Suprapubic skin (tissue), 4 donors: Measurements from ENCODE around the gene KITLG. TPM values are rescaled to one million over a fixed set of nuclear protein-coding genes. Genes with fewer than 3 reads are reported as not detected.
A peak's percentile ranks its signal among the peaks of the same experiment; 100 is the strongest.

ENCODE experiments used
- DNase-seq, 2 donors: peaks; one replicate each; pipeline ENCODE4 v3.0.0-alpha.2; 2019; ENCODE audit warnings: low spot score in 2 of 2
- H3K27ac ChIP-seq: fragments of 200-600 bp; sonication (generic); one replicate; pipeline ENCODE4 v1.5.1; 2019
- H3K27me3 ChIP-seq: fragments of 200-600 bp; sonication (generic); one replicate; pipeline ENCODE4 v1.5.1; 2019
- H3K36me3 ChIP-seq: fragments of 200-600 bp; sonication (generic); one replicate; pipeline ENCODE4 v1.5.1; 2019
- H3K4me1 ChIP-seq: fragments of 200-600 bp; sonication (generic); one replicate; pipeline ENCODE4 v1.5.1; 2019
- H3K4me3 ChIP-seq: fragments of 200-600 bp; sonication (generic); one replicate; pipeline ENCODE4 v1.5.1; 2019; ENCODE audit warnings: mild to moderate bottlenecking
- H3K9me3 ChIP-seq: fragments of 200-600 bp; sonication (generic); one replicate; pipeline ENCODE4 v1.5.1; 2019
- EP300 ChIP-seq: sonication (generic); formaldehyde crosslinking; IDR thresholded peaks from one replicate; pipeline ENCODE4 v1.6.1; 2017; ENCODE audit warnings: antibody characterized with exemption
- POLR2A ChIP-seq, 2 donors: fragments of 450-650 bp; IDR thresholded peaks; one replicate each; pipeline ENCODE4 v1.6.1; 2017; ENCODE audit warnings: antibody characterized with exemption in 2 of 2, mild to moderate bottlenecking in 2 of 2, moderate library complexity in 2 of 2
- POLR2AphosphoS5 ChIP-seq, 3 donors: sonication (generic); formaldehyde crosslinking; IDR thresholded peaks; one replicate each; pipeline ENCODE4 v1.6.1; 2017; ENCODE audit warnings: antibody characterized with exemption in 3 of 3
- WGBS: methylation state at CpG from one replicate; pipeline ENCODE4 v1.1.5; 2018; 5-methylcytosine and 5-hydroxymethylcytosine counted together
- total RNA-seq, 4 donors: library from RNA; depleted of rRNA; stranded (reverse); fragments of >200 nt; gene quantifications; one replicate each; pipeline ENCODE4 v1.1.0, GENCODE V29; 2016
- TF ChIP-seq, protein P1 (sequence below), 2 donors: fragments of 200-600 bp in 1 of 2; fragments of 450-650 bp in 1 of 2; sonication (generic) in 1 of 2; IDR thresholded peaks; one replicate each; pipeline ENCODE4 v1.5.1; 2016 to 2019; ENCODE audit warnings: antibody characterized with exemption in 2 of 2, mild to moderate bottlenecking in 1 of 2, moderate library complexity in 1 of 2

The KITLG gene
- total RNA-seq, 4 donors from 2014 or later, result 10.5 to 17.6 (median 12.6) TPM

DNA sequence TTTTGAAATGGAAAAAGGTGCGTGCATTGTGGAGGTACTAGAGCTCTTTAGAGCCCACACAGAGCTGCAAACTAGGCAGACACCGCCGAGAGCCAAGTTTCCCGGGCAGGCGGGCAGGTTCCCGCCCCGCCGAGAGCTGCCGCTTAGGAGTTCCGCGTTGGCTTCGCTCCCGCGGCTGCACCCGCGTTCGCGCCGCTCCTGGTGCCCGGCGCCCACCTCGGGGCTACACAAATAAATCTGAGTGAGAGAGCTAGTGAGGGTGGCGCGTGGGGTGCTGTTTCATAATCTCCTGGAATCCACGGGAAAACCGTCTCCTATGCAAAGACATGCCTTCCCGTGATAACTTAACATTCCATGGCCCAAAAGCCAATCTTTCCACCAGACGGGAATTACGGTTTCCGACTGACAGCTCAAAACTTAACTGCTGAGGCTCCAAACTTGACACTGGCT lies 645 bp downstream of the KITLG start:
- TF ChIP-seq, protein P1, sequence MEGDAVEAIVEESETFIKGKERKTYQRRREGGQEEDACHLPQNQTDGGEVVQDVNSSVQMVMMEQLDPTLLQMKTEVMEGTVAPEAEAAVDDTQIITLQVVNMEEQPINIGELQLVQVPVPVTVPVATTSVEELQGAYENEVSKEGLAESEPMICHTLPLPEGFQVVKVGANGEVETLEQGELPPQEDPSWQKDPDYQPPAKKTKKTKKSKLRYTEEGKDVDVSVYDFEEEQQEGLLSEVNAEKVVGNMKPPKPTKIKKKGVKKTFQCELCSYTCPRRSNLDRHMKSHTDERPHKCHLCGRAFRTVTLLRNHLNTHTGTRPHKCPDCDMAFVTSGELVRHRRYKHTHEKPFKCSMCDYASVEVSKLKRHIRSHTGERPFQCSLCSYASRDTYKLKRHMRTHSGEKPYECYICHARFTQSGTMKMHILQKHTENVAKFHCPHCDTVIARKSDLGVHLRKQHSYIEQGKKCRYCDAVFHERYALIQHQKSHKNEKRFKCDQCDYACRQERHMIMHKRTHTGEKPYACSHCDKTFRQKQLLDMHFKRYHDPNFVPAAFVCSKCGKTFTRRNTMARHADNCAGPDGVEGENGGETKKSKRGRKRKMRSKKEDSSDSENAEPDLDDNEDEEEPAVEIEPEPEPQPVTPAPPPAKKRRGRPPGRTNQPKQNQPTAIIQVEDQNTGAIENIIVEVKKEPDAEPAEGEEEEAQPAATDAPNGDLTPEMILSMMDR (IDR thresholded peaks at IDR 0.05), result no peak
- TF ChIP-seq POLR2A (IDR thresholded peaks at IDR 0.05), result no peak
- no peak for TF ChIP-seq EP300
- TF ChIP-seq POLR2AphosphoS5 (IDR thresholded peaks at IDR 0.05), result no peak
- Histone ChIP-seq H3K36me3 (no peaks in the 10 kb centered on the region), H3K9me3 (no peaks in the 10 kb centered on the region), H3K4me1 (peaks cover 52% of the 10 kb centered on the region), H3K27me3 (no peaks in the 10 kb centered on the region), H3K27ac (peak overlapping the region; percentile 67), H3K4me3 (peak overlapping the region; percentile 65)
- no peak for DNase-seq
- whole genome bisulfite sequencing, result under 1% methylated on average over 30 of the region's 30 CpGs

DNA sequence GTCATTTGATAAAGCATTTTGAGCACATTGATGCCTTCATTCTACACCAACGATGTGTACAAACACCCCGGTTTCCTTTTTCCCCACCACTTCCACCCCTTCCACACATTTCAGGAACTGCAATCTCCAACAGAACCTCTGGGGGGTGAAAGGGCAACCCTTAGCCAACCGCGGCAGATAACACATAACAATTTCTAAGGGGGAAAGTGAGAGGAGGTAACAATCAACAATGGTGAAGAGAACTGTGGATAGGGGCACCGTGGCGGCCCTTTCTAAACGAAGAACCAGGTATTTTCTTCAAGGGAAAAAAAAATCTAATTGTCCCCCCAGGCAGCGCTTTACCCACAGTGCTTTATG lies 1.1 kb downstream of the KITLG start:
- TF ChIP-seq POLR2A (IDR thresholded peaks at IDR 0.05) (no peak), EP300 (no peak), POLR2AphosphoS5 (IDR thresholded peaks at IDR 0.05) (no peak)
- TF ChIP-seq, protein P1 (IDR thresholded peaks at IDR 0.05), result peak in 1 of 2 donors; percentile 18
- DNase-seq, result no peak
- H3K27me3 ChIP-seq, result no peaks in the 10 kb centered on the region
- WGBS, result 2% methylated on average over 8 of the region's 8 CpGs
- H3K9me3 ChIP-seq, result no peaks in the 10 kb centered on the region
- peaks cover 57% of the 10 kb centered on the region for H3K4me1 ChIP-seq
- H3K36me3 ChIP-seq, result no peaks in the 10 kb centered on the region
- H3K27ac ChIP-seq, result peak overlapping the region; percentile 67
- peak overlapping the region; percentile 65 for H3K4me3 ChIP-seq

DNA sequence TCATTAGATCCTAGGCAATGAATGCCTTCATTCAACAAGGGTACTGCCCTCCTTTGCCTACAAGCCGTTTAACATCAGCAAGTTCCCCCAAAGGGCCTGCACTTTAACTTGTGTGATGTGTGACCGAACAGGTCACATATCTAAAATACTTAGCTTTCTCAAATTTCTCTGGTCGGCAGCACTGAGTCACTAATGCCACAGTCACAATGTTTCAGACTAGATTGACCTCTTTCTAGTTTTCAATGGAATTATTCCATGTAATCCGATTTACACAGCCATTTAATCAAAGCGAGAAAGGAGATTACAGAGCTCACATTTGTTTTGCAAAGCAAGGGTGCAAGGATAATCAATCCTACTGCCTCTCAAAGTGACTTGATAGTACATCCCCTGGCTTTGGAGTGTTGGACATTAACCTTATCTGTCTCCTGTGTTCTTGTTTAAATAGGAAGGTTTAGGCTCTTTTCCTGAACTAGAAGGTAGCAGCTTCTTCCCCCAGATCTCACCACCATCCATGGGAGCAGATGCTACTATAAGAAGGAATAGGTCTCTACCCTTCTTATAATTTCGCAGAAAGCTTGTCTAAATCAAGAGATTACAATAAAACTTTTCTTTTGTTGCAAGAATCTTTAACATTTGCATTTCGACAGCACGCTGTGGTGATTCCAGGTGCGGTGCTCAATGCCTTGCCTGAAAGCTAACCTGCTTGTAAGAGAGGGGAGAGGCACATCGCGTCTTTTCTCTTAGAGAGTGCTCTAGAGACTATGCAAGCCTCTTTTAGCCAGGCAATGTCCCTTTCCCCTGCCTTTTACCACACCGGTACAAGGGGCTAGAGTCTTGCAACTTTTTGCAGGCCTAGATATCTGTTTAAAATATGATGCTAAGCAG lies 1.8 kb downstream of the KITLG start:
- Histone ChIP-seq H3K9me3 (no peaks in the 10 kb centered on the region), H3K4me3 (peak overlapping the region; percentile 65), H3K27me3 (no peaks in the 10 kb centered on the region), H3K36me3 (no peaks in the 10 kb centered on the region), H3K27ac (peak overlapping the region; percentile 67), H3K4me1 (peaks cover 63% of the 10 kb centered on the region)
- no peak for DNase-seq
- WGBS, result 18% methylated on average over 12 of the region's 12 CpGs
- TF ChIP-seq EP300 (no peak), POLR2A (IDR thresholded peaks at IDR 0.05) (no peak), POLR2AphosphoS5 (IDR thresholded peaks at IDR 0.05) (no peak)
- TF ChIP-seq, protein P1 (IDR thresholded peaks at IDR 0.05), result no peak

DNA sequence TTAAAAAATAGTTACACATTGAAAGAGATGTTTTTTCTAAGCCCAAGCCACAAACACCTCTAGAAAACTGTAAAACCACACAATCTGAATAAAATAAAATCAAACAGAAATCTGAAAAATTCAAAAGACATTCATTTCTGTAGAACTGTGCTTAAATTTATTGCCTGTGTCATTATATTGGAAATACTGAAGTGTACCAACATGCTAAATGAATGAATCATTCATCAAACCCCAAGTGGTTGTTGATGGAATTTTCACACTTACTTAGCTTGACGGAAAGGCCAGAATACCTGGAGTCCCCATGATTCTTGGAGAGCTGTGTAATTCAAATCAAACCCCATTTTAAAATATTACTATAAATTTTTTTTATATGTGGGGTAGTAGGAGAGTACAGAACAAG lies 2.7 kb downstream of the KITLG start:
- no peak for TF ChIP-seq POLR2A (IDR thresholded peaks at IDR 0.05)
- no peak for TF ChIP-seq EP300
- TF ChIP-seq, protein P1 (IDR thresholded peaks at IDR 0.05), result peak in 1 of 2 donors; percentile 17
- Histone ChIP-seq H3K9me3 (no peaks in the 10 kb centered on the region), H3K4me1 (peaks cover 71% of the 10 kb centered on the region), H3K4me3 (peak overlapping the region; percentile 65), H3K27ac (no peak overlapping the region), H3K27me3 (no peaks in the 10 kb centered on the region), H3K36me3 (no peaks in the 10 kb centered on the region)
- DNase-seq, result no peak
- 26% methylated on average over 1 of the region's 1 CpG for WGBS

DNA sequence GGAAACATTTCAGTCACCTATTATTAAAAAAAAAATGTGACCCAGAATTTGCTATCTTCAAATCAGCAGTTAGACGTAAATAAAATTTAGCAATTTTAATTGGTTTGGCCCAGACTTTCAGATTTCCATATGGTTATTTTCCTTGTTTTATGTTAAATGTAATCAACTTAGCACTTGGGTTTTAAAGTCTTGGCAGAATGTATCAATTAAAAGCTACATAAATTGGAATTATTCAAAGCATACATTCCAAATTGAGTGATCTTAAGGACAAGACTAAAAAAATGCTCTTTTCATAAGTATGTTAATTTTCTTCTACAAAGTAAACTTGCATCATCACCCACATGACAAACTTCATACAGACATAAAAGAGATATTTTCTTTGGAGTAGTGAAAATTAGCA lies 3.4 kb downstream of the KITLG start:
- Histone ChIP-seq H3K4me3 (peak overlapping the region; percentile 65), H3K36me3 (no peaks in the 10 kb centered on the region), H3K4me1 (peaks cover 76% of the 10 kb centered on the region), H3K9me3 (no peaks in the 10 kb centered on the region), H3K27me3 (no peaks in the 10 kb centered on the region), H3K27ac (no peak overlapping the region)
- TF ChIP-seq, protein P1 (IDR thresholded peaks at IDR 0.05), result no peak
- no peak for TF ChIP-seq POLR2AphosphoS5 (IDR thresholded peaks at IDR 0.05)
- no peak for TF ChIP-seq EP300
- TF ChIP-seq POLR2A (IDR thresholded peaks at IDR 0.05), result no peak
- no peak for DNase-seq
- WGBS, result 62% methylated on average over 1 of the region's 1 CpG
